Astrocyte of the cerebellum (primary cell): ENCODE data around the gene RABEP2.

ENCODE experiments used
- DNase-seq: peaks from one replicate; pipeline ENCODE4 v3.0.0-alpha.2; 2011; ENCODE audit warnings: low read depth
- H3K4me3 ChIP-seq: 2 replicates; pipeline ENCODE4 v1.5.1; 2011; ENCODE audit warnings: mild to moderate bottlenecking, low read depth, low read length, moderate library complexity
- in situ Hi-C: cut with HindIII; loops from 2 replicates; pipeline ENCODE4 v1.10.0; 2017; ENCODE audit warnings: low sequenced_read_pairs
- TF ChIP-seq, protein P1 (sequence below): IDR thresholded peaks from 2 replicates; pipeline ENCODE4 v1.5.1; 2012; ENCODE audit warnings: low read length, low read depth, moderate library complexity, mild to moderate bottlenecking; ENCODE audit errors: missing control alignments

Gene RABEP2

DNA sequence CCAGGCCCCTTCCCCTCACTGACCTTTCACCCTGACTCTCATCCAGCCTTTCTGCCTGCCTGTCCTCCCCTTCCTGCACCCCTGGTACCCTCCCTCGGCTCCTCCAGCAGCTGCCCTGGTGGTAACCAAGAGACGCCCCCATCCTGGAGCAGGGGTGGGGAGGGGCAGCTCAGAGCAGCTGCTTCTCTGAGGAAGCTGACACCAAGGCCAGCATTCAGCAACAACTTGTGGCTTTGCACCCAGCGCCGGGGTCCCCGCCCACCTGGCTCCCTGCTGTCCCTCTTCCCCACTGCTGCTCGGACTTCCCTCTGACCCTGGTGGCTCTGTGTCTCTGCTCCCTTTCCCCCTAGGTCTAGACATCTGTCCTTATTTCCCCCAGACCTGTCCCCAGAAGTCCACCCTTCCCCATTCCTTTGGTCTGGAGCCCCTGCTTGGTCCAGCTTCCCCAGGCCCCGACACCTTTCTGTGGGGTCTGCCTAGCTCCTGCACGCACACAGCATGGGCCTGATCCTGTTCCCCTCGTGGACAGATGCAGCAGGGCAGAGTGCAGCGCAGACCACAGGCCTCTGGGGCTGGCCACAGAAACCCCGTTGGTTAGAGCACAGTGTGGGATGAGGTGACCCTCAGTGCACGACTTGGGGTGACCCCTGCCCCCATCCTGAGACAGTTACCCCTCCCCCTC lies 47.9 kb downstream of the RABEP2 start:
- in situ Hi-C loops = no loop called here
- no peak overlapping the region for H3K4me3 ChIP-seq
- no peak for DNase-seq
- TF ChIP-seq, protein P1, sequence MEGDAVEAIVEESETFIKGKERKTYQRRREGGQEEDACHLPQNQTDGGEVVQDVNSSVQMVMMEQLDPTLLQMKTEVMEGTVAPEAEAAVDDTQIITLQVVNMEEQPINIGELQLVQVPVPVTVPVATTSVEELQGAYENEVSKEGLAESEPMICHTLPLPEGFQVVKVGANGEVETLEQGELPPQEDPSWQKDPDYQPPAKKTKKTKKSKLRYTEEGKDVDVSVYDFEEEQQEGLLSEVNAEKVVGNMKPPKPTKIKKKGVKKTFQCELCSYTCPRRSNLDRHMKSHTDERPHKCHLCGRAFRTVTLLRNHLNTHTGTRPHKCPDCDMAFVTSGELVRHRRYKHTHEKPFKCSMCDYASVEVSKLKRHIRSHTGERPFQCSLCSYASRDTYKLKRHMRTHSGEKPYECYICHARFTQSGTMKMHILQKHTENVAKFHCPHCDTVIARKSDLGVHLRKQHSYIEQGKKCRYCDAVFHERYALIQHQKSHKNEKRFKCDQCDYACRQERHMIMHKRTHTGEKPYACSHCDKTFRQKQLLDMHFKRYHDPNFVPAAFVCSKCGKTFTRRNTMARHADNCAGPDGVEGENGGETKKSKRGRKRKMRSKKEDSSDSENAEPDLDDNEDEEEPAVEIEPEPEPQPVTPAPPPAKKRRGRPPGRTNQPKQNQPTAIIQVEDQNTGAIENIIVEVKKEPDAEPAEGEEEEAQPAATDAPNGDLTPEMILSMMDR = no peak

DNA sequence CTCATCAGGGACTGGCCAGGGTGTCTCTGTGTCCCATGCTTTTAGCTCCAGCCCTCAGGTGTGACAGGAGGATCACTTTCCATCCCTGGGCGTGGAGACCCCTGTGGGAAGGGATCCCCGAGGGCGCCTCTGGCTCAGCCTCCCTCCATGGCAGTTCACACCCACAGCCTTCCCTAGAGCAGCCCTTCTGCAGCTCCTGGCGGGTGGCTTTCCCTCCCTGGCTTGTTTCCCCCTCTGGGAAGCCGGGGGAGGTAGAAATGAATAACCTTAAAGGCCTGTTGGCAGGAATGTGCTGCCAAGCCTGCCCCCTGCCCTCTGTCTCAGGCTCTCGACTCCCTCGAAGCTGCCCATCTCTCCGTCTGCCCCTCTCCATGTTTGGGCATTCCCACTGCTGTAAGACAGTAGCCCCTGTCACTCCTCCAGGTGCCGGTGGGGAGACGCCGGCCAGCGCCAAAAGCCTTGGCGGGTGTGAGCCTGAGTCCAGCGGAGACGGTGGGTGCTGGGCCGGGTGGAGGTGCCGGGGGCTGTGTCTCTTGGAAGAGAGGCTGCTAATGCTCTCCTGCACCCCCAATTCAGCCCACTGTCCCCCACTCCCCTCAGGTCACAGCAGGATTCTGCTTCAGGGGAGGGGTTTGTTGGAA lies 48.9 kb downstream of the RABEP2 start:
- H3K4me3 ChIP-seq = no peak overlapping the region
- no peak for DNase-seq
- in situ Hi-C loops = no loop called here
- TF ChIP-seq, protein P1 = no peak

DNA sequence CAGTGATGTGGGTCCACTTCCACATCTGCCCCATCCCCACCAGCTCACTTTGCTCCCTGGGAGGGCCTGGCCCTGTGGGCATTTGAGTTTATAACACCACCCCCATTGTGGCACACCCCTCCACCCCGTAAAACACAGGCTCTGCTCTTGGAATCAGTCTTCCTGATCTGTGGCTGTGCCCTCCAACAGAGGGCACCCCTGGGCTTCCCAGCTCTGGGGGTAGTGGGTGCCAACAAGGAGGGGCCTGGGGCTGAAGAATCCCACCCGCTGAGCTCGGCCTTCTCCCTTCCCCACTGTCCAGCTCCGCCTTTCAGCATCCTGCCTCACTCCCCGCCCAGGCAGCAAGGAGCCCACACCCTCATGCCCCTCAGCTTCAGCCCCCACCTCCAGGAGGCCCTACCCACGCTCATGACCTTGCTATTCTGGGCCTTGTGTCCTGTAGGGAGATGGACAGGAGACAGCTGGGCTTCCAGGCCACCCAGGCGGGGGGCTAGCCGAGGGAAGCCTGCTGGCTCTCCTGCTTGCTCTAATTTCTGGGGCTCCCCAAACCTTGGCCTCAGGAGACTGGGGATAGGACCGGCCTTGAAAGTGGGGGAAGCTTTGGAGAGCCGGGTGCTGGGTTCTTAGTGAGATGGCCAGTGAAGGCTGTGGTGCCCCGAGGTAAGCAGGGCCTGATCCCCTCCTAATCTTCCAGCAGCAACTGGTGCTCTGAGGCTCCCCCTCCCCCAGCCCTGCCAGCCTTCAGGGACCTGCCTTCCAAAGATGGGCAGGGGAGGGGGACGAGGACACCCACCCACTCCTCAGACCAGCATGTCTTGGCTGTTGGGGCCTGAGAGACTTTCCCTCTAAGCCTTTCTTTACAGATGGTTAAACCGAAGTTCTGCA lies 49.7 kb downstream of the RABEP2 start:
- TF ChIP-seq, protein P1 = no peak
- H3K4me3 ChIP-seq = no peak overlapping the region

DNA sequence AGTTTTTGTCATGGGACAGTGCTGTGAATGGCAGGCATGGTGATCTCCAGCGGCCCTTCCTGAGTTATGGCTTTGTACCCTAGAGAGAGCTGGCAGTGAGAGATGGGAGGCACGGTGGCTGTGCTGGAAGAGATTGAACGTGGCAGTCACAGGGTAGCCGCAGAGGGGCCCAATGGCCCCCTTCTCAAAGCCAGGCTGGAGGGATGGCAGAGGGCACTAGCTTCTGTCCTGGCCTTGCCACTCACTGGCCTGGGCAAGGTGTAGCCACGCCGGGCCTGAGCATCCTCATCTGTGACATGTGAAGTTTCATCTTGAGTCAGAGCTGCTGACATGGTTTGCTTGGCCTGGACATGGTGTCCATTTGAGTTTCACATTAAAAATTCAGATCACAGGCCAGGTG lies 50.6 kb downstream of the RABEP2 start:
- DNase-seq = no peak
- H3K4me3 ChIP-seq = no peak overlapping the region
- in situ Hi-C loops = loop anchor here (5.0 kb wide), 1 partner anchor 88 kb away; no protein-coding TSS in a partner anchor
- TF ChIP-seq, protein P1 = no peak

More for the DNA sequence above, 49.7 kb downstream of the RABEP2 start:
- in situ Hi-C loops = no loop called here
- DNase-seq = no peak

DNA sequence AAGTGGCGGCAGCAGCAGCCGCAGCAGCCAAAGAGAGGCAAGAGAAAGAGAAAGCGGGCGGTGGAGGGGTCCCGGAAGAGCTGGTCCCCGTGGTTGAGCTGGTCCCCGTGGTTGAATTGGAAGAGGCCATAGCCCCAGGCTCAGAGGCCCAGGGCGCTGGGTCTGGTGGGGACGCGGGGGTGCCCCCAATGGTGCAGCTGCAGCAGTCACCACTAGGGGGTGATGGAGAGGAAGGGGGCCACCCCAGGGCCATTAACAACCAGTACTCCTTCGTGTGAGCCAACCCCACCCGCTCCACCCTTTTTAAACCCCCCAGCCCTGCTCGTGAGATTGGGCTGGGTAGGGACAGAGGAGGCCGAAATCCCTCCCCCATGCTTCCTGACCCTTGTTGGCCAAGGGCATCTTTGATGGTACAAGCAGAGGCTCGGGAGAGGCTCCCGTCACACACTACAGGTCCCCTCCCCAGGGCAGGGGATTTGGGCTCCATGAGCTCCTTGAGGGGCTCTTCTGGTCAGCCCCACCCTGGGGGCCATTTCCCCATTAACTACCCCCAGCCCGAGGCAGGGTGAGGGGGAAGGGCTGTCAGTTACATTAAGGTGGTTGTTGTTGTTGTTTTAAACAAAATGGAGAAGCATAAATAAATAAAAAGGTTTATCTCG lies 51.4 kb downstream of the RABEP2 start:
- H3K4me3 ChIP-seq = no peak overlapping the region
- DNase-seq = no peak
- in situ Hi-C loops = loop anchor here (5.0 kb wide), 1 partner anchor 89 kb away; no protein-coding TSS in a partner anchor
- TF ChIP-seq, protein P1 = peak; percentile 59

DNA sequence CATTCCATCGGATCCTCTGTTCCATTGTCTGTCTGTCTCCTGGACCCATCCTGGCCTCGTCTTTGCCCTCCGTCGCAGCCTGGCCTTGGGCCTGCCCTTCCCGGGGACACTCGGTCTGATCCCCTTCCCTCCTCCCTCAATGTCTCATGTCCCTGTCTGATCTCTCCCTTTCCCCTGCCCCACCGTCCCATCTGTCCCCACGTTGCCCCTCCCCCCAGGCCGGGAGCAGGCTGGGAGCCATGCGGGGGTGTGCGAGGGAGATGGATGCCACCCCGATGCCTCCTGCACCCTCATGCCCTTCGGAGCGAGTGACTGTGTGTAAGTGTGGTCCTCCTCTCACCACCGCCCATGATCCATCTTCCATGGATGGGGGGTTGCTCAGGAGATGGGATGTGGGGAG lies 52.1 kb downstream of the RABEP2 start:
- TF ChIP-seq, protein P1 = no peak
- no peak for DNase-seq
- in situ Hi-C loops = loop anchor here (5.0 kb wide), 1 partner anchor 89 kb away; no protein-coding TSS in a partner anchor
- H3K4me3 ChIP-seq = no peak overlapping the region
